GM19438 (cell line): Measurements from ENCODE around the gene BRCA1.
"Not testable (repeated sequence)": the region's sequence is repeated elsewhere in the genome, so short reads cannot be mapped to it uniquely, and the experiment has no call there.

Experiments
- ATAC-seq: cut with Tn5 transposase; IDR thresholded peaks from one replicate; pipeline ENCODE4 v1.9.1; 2021; ENCODE audit warnings: low read depth; ENCODE audit not compliant: unreplicated experiment

Gene BRCA1

DNA sequence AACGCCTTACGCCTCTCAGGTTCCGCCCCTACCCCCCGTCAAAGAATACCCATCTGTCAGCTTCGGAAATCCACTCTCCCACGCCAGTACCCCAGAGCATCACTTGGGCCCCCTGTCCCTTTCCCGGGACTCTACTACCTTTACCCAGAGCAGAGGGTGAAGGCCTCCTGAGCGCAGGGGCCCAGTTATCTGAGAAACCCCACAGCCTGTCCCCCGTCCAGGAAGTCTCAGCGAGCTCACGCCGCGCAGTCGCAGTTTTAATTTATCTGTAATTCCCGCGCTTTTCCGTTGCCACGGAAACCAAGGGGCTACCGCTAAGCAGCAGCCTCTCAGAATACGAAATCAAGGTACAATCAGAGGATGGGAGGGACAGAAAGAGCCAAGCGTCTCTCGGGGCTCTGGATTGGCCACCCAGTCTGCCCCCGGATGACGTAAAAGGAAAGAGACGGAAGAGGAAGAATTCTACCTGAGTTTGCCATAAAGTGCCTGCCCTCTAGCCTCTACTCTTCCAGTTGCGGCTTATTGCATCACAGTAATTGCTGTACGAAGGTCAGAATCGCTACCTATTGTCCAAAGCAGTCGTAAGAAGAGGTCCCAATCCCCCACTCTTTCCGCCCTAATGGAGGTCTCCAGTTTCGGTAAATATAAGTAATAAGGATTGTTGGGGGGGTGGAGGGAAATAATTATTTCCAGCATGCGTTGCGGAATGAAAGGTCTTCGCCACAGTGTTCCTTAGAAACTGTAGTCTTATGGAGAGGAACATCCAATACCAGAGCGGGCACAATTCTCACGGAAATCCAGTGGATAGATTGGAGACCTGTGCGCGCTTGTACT lies at the start of gene BRCA1:
Gene BRCA1 (minus strand): TSS at position 232 of the 834 bp plus-strand sequence. CDS start 1,268 bp downstream, outside the sequence.
- ATAC-seq = peak; percentile 94

DNA sequence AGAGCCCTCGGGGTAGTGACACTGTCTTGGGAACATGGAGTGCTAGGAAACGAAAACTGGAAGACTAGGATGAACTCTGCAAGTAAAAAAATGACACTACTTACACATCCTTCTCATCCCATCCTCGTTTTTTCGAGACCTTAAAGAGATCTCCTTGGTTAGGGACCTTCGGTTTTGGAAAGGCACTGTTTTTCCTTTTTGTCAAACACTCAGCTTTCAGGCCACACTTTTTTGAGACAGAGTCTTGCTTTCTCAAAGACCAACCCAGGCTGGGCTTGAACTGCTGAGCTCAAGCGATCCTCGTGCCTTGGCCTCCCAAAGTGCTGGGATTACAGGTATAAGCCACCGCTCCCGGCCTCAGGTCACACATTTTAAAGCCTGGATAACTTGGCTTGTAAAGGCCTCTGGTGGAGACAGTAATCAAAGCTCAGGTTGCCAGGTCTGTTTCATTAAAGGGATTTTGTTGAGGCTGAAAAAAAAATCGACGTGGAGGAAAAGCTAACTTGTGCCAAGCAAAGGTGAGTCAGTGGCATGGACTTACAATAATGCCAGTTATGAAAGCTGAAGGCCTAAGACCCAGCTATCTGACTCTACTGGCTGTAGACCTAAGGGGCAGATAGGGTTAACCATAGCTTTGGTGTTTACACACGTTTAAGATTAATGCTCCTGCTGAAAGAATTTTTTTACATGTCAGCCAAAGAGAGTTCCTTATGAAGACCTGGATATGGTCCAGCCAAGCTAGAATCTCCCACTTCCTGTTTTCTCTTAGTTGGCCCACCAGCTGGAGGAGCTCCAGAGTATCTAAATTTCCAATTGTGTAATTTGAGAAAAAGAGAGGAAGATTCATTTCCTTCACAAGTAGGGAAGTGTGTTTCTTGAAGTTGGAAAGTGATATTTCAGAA lies 46.7 kb upstream of the BRCA1 start:
- ATAC-seq = no peak

DNA sequence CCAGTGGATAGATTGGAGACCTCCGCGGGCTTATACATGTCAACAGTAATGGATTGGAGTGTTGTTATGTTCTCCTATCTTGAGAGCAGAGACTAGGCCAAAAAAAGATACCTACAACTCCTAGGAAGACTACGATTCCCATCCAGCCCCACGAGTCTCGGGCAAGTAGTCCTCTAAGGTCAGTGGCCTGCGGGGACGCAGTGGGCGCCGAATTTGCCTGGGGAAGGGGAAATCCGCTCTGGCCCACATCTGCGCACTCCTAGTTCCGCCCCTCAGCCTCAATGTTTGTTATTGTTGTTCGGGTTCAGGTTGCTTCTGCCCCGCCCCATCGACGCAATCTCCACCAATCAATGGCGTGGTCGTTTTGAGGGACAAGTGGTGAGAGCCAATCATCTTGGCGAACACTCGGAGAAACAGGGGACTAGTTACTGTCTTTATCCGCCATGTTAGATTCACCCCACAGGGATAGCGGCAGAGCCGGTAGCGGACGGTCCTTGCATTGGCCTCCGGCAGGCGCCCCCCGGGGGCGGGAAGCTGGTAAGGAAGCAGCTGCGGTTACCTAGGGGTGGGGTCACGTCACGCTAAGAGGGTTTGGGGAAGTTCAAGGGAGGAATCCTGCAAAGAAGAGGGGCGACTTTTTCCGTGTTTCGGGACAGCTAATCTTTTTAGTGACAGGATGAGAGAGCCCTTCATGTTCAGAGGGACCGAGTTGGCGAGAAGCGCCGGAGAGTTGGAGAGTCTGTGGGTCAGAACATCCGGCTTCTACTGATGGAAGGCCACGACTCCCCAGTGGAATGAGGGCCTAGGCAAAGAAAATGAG lies 45.8 kb upstream of the BRCA1 start, which contains the start of gene NBR1:
Gene NBR1 (plus strand): TSS at position 449 of the 820 bp plus-strand sequence. CDS start 4,586 bp downstream, outside the sequence.
- peak; percentile 65 for ATAC-seq

DNA sequence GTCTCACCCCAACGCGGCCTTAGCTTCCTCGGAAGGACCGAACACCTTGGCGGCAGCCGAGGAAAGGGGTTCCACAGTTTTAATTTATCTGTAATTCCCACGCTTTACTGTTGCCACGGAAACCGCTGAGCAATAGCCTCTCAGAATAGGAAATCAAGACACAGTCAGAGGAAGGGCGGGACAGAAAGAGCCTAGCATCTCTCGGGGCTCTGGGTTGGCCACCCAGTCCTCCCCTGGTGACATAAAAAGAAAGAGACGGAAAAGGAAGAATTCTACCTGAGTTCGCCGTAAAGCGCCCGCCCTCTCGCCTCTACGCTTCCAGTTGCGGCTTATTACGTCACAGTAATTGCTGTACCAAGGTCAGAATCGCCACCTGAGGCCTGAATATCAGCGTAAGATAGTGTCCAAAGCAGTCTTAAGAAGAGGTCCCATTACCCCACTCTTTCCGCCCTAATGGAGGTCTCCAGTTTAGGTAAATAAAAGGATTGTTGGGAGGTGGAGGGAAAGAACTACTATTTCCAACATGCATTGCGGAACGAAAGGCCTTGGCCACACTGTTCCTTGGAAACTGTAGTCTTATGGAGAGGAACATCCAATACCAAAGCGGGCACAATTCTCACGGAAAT lies 45.1 kb upstream of the BRCA1 start:
- ATAC-seq = peak; percentile 58

DNA sequence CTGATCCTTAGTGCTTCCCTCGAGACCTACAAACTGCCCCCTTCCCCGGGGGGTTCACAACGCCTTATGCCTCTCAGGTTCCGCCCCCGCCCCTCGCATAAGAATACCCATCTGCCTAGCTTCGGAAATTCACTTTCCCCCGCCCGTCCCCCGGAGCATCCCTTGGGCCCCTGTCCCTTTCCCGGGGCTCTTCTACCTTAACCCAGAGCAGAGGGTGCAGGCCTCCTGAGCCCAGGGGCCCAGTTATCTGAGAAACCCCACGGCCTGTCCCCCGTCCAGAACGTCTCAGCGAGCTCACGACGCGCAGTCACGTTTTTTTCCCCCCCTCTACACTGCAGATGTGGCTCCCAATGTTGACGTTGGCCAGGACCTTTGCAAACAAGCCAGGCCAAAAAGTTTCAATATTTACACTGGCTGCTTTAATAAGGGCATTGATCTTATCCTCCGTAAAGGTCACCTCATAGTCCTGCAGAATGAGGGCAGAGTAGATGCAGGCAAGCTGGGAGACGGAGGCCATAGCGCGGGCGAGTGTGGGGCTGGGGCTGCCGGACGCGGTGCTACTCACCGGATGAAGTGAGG lies 44.5 kb upstream of the BRCA1 start:
- ATAC-seq = peak; percentile 17

DNA sequence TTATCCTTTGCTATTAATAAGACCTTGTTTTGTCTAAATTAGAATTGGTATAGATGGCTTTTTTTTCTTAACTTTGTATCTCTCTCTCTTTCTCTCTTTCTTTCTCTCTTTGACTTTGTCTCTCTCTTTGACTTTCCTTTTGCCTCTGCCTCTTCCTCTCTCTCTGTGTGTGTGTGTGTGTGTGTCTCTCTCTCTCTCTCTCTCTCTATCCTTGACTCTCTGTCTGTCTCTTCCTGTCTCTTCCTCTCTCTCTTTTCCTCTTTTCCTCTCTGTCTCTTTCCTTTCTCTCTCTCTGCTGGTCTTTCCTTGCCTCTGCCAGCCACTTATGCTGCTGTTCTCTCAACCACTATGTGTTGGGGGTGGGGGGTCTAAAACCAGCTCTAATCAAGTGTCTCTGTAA lies 40.8 kb upstream of the BRCA1 start:
- not testable (repeated sequence) for ATAC-seq

DNA sequence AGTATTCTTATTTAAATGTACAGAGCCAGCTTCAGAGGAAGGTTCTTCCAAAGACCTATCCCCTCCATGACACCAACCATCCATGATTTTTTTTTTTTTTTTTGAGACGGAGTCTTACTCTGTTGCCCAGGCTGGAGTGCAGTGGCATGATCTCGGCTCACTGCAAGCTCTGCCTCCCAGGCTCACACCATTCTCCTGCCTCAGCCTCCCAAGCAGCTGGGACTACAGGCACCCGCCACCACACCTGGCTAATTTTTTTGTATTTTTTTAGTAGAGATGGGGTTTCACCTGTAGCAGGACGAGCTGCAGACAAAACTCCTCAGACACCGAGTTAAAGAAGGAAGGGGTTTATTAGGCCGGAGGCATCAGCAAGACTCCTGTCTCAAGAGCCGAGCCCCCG lies 34.8 kb upstream of the BRCA1 start:
- not testable (repeated sequence) for ATAC-seq

DNA sequence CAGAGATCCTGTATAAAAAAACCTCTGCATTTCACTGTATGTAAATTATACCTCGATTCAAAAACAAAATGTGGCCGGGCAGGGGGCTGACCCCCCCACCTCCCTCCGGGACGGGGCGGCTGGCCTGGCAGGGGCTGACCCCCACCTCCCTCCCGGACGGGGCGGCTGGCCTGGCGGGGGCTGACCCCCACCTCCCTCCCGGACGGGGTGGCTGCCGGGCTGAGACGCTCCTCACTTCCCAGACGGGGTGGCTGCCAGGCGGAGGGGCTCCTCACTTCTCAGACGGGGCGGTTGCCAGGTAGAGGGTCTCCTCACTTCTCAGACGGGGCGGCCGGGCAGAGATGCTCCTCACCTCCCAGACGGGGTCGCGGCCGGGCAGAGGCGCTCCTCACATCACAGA lies 34.1 kb upstream of the BRCA1 start:
- ATAC-seq = not testable (repeated sequence)

DNA sequence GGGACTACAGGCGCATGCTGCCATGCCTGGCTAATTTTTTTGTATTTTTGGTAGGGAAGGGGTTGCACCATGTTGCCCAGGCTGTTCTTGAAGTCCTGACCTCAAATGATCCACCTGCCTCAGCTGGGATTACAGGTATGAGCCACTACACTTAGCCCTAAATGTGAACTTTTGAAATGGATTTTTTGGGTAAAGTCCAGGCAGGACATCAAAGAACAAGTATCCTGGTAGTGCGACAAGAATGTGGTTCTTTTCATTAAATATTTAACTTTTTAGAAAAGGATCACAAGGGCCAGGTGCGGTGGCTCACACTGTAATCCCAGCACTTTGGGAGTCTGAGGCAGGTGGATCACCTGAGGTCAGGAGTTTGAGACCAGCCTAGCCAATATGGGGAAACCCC lies 30.5 kb upstream of the BRCA1 start:
- ATAC-seq = no peak

DNA sequence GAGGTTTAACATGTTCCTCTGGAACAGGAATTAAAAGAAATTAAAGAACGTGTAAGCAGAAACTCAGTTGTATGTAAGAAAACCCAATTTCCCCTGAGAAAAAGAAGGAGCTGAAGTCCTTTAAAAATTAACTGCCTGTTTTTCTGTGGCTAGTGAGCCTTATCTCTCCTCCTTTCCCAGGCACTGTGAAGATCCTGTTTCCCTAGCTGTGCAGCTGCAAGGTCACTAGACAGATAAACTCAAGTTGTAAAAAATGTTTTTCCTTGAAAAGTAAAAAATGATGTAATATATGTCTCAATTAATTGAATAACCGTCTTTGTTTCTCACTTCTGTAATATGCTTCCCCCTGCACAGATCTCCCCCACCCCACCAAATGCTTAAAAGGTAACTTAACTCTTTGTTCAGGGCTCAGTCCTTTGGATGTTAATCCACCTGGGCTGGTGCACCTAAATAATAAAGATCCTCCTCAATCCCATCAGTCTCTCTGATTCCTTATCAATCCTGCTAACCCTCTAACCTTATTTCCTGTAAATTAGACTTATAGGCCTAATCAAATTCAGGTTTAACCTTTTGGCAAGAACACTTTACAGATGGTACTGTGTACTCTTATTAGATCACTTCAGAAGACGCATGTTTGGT lies 28.2 kb upstream of the BRCA1 start:
- not testable (repeated sequence) for ATAC-seq

DNA sequence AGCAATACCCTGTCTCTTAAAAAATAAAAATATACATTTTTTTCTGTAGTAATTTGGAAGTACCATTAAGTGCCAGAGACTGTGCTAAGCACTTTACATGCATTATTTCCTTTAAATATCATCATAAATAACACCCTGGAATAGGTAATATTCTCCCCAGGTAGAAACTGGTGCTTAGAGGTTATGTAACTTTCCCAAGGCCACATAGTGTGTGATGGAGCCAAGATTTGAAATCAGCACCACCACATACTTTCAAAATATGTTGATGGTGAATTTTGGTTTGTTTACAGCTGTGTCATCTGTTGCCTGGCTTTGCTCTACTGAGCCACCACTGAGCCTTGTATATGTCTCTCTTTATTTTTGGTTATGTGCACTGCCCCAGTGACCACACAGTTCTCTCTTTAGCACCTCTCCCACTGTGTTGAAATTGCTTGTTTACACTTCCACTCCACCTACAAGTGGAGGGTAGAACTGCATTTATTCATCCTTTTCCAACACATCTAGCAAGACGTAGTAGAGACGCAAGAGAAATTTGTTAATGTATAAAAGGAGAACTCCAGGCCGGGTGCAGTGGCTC lies 26.8 kb upstream of the BRCA1 start:
- ATAC-seq = no peak

DNA sequence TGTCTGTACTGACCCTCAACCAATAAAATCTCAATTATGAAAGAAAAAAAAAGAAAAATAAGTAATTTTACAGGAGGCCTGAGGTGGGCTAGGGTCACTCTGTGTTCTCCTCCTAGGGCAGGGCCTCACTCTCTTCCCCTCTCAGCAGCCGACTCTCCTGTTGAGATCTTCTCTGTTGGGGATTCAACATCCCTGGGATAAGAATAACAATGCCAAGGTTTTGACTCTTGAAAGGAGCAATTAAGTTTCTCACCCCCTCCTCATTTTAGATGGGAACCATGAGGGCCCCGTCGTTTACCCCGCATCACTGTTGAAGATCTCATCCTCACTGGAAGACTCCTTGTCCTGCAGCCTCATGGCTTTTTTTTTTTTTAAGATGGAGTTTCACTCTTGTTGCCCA lies 21.5 kb upstream of the BRCA1 start:
- no peak for ATAC-seq

DNA sequence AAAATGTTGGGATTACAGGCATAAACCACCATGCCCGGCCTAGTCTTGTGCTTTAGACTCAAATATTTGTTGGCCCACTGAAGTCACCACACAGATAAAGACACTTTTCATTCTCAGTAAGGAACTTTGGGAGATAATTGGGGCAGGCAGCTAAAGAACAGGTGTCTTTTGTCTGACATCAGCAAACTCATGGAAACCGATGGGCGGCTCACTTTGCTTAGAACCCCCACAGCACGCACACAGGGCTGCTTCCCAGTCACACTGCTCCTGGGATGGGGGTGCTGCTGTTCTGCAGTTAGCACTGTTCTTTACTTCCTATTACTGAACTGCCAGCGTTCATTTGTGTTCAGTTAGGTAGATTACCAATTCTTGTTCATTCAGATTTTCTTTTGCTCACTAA lies 18.0 kb upstream of the BRCA1 start:
- ATAC-seq = no peak

DNA sequence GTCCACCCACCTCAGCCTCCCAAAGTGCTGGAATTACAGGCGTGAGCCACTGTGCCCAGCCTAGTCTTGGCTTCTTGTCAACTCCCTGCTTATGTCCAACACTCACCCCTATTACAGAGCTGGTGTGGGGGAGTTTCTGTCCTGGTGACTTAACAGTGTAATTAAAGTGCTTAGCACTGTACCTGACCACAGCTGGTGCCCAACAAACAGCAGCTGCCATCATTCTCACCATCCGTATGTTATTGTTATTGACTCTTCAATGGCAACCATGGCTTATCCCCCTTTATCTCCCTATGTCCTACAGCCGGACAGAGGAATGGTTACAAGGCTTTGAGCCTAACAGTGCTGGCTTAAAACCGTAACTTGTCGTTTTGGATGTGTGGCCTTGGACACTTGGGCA lies 17.0 kb upstream of the BRCA1 start:
- ATAC-seq = no peak

DNA sequence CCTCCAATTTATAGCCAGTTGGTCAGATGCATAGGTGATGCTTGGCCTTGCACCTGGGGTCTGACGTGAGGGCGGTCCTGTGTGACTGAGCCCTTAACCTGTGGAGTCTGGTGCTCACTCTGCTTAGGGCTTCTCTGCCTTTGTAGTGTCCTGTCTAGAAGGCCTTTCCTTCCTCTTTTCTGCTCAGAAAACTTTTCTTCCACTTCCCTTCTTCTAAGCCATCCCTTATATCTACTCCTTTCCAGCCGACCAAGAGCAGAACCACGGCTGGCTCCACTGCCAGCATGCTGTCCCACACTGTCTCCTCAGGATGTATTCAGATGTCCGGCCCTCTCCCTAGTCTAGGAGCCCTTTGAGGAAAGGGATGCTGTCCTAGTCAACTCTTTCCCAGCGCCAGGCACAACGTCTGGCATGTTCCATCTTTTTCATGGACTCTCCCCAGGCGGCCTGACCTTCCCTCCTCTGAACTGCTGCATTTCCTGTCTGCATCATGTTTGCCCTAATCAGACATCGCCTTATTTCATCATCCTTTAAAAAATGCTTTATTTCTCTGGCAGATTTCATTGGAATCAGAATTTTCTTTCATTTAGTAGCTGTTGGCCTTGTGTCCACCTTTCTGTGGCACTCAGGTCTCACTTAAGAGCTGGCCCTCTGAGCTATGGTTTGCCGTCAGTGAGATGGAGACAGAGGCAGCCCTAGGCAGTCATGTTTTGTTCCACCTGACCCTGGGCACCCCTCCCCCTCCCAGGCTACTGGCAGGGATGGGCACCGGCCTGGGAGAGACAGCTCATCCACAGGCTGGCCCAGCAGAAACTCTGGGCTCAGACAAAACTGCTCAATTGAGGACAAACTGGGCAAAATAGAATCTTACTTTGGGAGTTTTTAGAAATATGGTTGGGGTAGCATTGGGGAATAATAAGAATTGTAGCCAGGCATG lies 15.5 kb upstream of the BRCA1 start:
- ATAC-seq = no peak

DNA sequence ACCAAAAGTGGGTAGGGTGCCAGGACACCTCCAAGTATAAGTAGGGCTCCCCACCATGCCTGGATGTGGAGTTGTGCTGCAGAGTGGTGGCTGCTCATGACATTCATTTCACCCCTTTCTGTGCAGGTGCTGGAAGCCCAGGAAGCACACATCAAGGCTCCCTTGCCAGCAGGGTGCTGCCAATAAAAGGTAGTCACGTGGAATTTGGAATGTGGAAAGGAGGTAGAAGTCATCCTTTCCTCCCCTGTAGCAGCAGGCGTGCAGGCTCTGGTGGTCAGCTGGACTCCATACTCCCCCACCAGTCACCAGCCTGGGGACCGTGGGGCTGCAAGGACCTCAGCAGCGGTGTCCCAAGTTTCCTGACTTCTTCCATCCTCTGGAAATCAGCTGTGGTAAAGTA lies 13.4 kb upstream of the BRCA1 start:
- not testable (repeated sequence) for ATAC-seq

DNA sequence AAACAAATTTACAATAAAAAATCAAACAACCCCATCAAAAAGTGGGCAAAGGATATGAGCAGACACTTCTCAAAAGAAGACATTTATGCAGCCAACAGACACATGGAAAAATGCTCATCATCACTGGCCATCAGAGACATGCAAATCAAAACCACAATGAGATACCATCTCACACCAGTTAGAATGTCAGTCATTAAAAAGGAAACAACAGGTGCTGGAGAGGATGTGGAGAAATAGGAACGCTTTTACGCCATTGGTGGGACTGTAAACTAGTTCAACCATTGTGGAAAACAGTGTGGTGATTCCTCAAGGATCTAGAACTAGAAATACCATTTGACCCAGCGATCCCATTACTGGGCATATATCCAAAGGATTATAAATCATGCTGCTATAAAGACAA lies 11.4 kb upstream of the BRCA1 start:
- ATAC-seq = not testable (repeated sequence)

DNA sequence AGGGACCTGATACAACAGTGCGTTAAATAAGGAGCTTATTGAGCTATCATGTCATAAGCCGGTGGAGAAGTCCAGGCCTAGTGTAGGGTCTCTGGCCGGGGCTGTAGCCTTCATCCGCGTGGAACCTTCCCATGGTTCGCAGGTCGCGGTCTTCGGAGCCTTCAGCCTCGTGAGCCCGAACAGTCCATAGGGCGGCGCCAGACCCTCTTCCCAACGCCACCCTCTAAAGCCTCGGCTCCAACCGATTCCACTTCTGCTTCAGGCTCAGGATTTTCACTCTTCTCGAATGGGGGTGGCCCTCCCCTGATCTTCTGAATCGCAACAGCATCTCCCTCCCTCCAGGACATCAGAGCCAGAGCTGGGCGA lies 10.3 kb upstream of the BRCA1 start:
- ATAC-seq = no peak
